Stimulated activated CD4-positive, alpha-beta T cell treated with anti-CD3 and anti-CD28 coated beads, Interleukin-2, amount 100 ng/mL, for 24 hours (primary cell): ENCODE results near the gene TTC3.

Source experiments
- DNase-seq, 2 donors: peaks; one replicate each; pipeline ENCODE4 v3.0.0-alpha.2; 2020

Gene TTC3

GRCh38 chr21:37230632-37231248 is 157.7 kb downstream of the TTC3 start:
- DNase-seq: no peak

GRCh38 chr21:37231249-37231645 is 158.2 kb downstream of the TTC3 start:
- DNase-seq: no peak

GRCh38 chr21:37231671-37232070 is 158.6 kb downstream of the TTC3 start:
- no peak for DNase-seq

GRCh38 chr21:37232274-37233018 is 159.4 kb downstream of the TTC3 start:
- DNase-seq: no peak

- DNase-seq: no peak
These were observed 160.6 kb downstream of the TTC3 start for GRCh38 chr21:37233551-37234146.

- no peak for DNase-seq
These were observed 164.3 kb downstream of the TTC3 start for GRCh38 chr21:37237346-37237745.

GRCh38 chr21:37237764-37238163 is 164.7 kb downstream of the TTC3 start:
- DNase-seq: no peak

- DNase-seq: no peak
These were observed 167.9 kb downstream of the TTC3 start for GRCh38 chr21:37240978-37241377.

GRCh38 chr21:37241426-37241825 is 168.4 kb downstream of the TTC3 start:
- no peak for DNase-seq

- no peak for DNase-seq
These were observed 170.9 kb downstream of the TTC3 start for GRCh38 chr21:37243961-37244360.

- DNase-seq: no peak
These were observed 171.5 kb downstream of the TTC3 start for GRCh38 chr21:37244501-37245095.

GRCh38 chr21:37245151-37245550 is 172.1 kb downstream of the TTC3 start:
- DNase-seq: no peak

- DNase-seq: no peak
These were observed 175.2 kb downstream of the TTC3 start for GRCh38 chr21:37248298-37248697.

GRCh38 chr21:37249112-37249904 is 176.3 kb downstream of the TTC3 start:
- no peak for DNase-seq

- no peak for DNase-seq
These were observed 178.2 kb downstream of the TTC3 start for GRCh38 chr21:37251294-37251634.
